ENCODE data around the gene LIMS1. TPM values are rescaled to one million over a fixed set of nuclear protein-coding genes. Genes with fewer than 3 reads are reported as not detected.
"Not testable (repeated sequence)": the region's sequence is repeated elsewhere in the genome, so short reads cannot be mapped to it uniquely, and the experiment has no call there.

The LIMS1 gene
- total and polyA plus RNA-seq, 2 donors, result 45.1 to 94.1 TPM

- Histone ChIP-seq H3K4me1 (ENCODE audit: insufficient read depth) (no peaks in the 10 kb centered on the region), H3K36me3 (ENCODE audit: insufficient read depth) (no peaks in the 10 kb centered on the region), H3K4me3 (ENCODE audit: low read depth, low read length) (no peak overlapping the region), H3K27ac (ENCODE audit: low read depth) (no peak overlapping the region)
- 83% methylated on average over 1 of the region's 1 CpG for WGBS
- no peak for DNase-seq (ENCODE audit: extremely low spot score)
Observed at GRCh38 chr2:108704871-108705270, 170.6 kb downstream of the LIMS1 start.

- no peak overlapping the region for H3K4me3 ChIP-seq (ENCODE audit: low read depth, low read length)
- no peaks in the 10 kb centered on the region for H3K36me3 ChIP-seq (ENCODE audit: insufficient read depth)
- no peak overlapping the region for H3K27ac ChIP-seq (ENCODE audit: low read depth)
- no peaks in the 10 kb centered on the region for H3K4me1 ChIP-seq (ENCODE audit: insufficient read depth)
- no peak for DNase-seq (ENCODE audit: extremely low spot score)
Observed at GRCh38 chr2:108707300-108707699, 173.0 kb downstream of the LIMS1 start.

GRCh38 chr2:108716971-108717370 lies 182.7 kb downstream of the LIMS1 start:
- H3K4me1 ChIP-seq (ENCODE audit: insufficient read depth); DNase-seq (ENCODE audit: extremely low spot score); H3K36me3 ChIP-seq (ENCODE audit: insufficient read depth); H3K27ac ChIP-seq (ENCODE audit: low read depth); H3K4me3 ChIP-seq (ENCODE audit: low read depth, low read length): not testable (repeated sequence)
- WGBS, result 64% methylated on average over 6 of the region's 6 CpGs

GRCh38 chr2:108719149-108720044 lies 185.1 kb downstream of the LIMS1 start, which contains the start of gene RANBP2:
Gene RANBP2 (plus strand): TSS chr2:108719482. CDS start chr2:108719607, 125 bp downstream.
- Histone ChIP-seq H3K36me3 (ENCODE audit: insufficient read depth) (no peaks in the 10 kb centered on the region), H3K4me1 (ENCODE audit: insufficient read depth) (no peaks in the 10 kb centered on the region)
- WGBS, result under 1% methylated on average over 97 of the region's 97 CpGs

GRCh38 chr2:108726048-108726447 lies 191.8 kb downstream of the LIMS1 start:
- not testable (repeated sequence) for H3K27ac ChIP-seq (ENCODE audit: low read depth); DNase-seq (ENCODE audit: extremely low spot score); H3K36me3 ChIP-seq (ENCODE audit: insufficient read depth); H3K4me3 ChIP-seq (ENCODE audit: low read depth, low read length); H3K4me1 ChIP-seq (ENCODE audit: insufficient read depth)
- 76% methylated on average over 9 of the region's 9 CpGs for WGBS

More at GRCh38 chr2:108719149-108720044, 185.1 kb downstream of the LIMS1 start, which contains the start of gene RANBP2:
- DNase-seq (ENCODE audit: extremely low spot score), result peak; percentile 85
- Histone ChIP-seq H3K4me3 (ENCODE audit: low read depth, low read length) (peak within 1 kb of the TSS; percentile 59), H3K27ac (ENCODE audit: low read depth) (peak within 1 kb of the TSS; percentile 99)

- 98% methylated on average over 6 of the region's 6 CpGs for WGBS
- not testable (repeated sequence) for H3K36me3 ChIP-seq (ENCODE audit: insufficient read depth); H3K27ac ChIP-seq (ENCODE audit: low read depth)
Observed at GRCh38 chr2:108734656-108735055, 200.4 kb downstream of the LIMS1 start.

More at GRCh38 chr2:108734656-108735055, 200.4 kb downstream of the LIMS1 start:
- not testable (repeated sequence) for H3K4me1 ChIP-seq (ENCODE audit: insufficient read depth); H3K4me3 ChIP-seq (ENCODE audit: low read depth, low read length); DNase-seq (ENCODE audit: extremely low spot score)

Small RNA genes lying within 50 kb of the gene (small RNA-seq; reads per million reads assigned to genes)
- not detected for gene AC010095.1

Other genes with a start within 250 kb of the LIMS1 start
- gene SULT1C2, start 245.6 kb upstream of the LIMS1 start, total RNA-seq, result 3.3 TPM
- gene SULT1C2, start 245.6 kb upstream of the LIMS1 start, polyA plus RNA-seq, result 0.15 TPM
- gene SULT1C4, start 156.5 kb upstream of the LIMS1 start, total RNA-seq, result 31.9 TPM
- 4.6 TPM for gene SULT1C4, start 156.5 kb upstream of the LIMS1 start, polyA plus RNA-seq
- gene GCC2, start 85.3 kb upstream of the LIMS1 start, total RNA-seq, result 110 TPM
- 15.3 TPM for gene GCC2, start 85.3 kb upstream of the LIMS1 start, polyA plus RNA-seq
- gene RANBP2, start 185.0 kb downstream of the LIMS1 start, total RNA-seq, result 121 TPM
- gene RANBP2, start 185.0 kb downstream of the LIMS1 start, polyA plus RNA-seq, result 19.2 TPM

All from urinary bladder (tissue), 4 donors.